T-helper 2 cell treated with Interferon-gamma antibody and Interleukin-4, amounts not matched to agents 5 μg/mL and 100 μg/mL, for 36 hours (primary cell): ENCODE measurements around the gene OSBPL10.

ENCODE experiments used
- DNase-seq: peaks from one replicate; pipeline ENCODE4 v3.0.0; 2021; ENCODE audit warnings: low spot score
- H3K27ac Mint-ChIP-seq: one replicate; pipeline ENCODE4 v1.8.0; 2021; ENCODE audit warnings: mild to moderate bottlenecking, mixed read lengths
- H3K27me3 Mint-ChIP-seq: one replicate; pipeline ENCODE4 v1.8.0; 2021; ENCODE audit warnings: low read depth, mixed read lengths
- H3K36me3 Mint-ChIP-seq: one replicate; pipeline ENCODE4 v1.8.0; 2021; ENCODE audit warnings: low read depth, mixed read lengths
- H3K4me1 Mint-ChIP-seq: one replicate; pipeline ENCODE4 v1.8.0; 2021; ENCODE audit warnings: low read depth, mixed read lengths
- H3K4me3 Mint-ChIP-seq: one replicate; pipeline ENCODE4 v1.8.0; 2022; ENCODE audit warnings: mild to moderate bottlenecking, moderate library complexity, mixed read lengths
- H3K9me3 Mint-ChIP-seq: one replicate; pipeline ENCODE4 v1.8.0; 2021; ENCODE audit warnings: mixed read lengths

The OSBPL10 gene

GRCh38 chr3:31819441-31819840, 161.6 kb downstream of the OSBPL10 start:
- Mint-ChIP-seq H3K4me3 (no peak overlapping the region), H3K9me3 (no peaks in the 10 kb centered on the region), H3K36me3 (no peaks in the 10 kb centered on the region), H3K27me3 (no peaks in the 10 kb centered on the region), H3K27ac (no peak overlapping the region), H3K4me1 (no peaks in the 10 kb centered on the region)
- DNase-seq: no peak

- no peak for DNase-seq
- H3K9me3 Mint-ChIP-seq: no peaks in the 10 kb centered on the region
- H3K36me3 Mint-ChIP-seq: no peaks in the 10 kb centered on the region
- no peak overlapping the region for H3K27ac Mint-ChIP-seq
- no peaks in the 10 kb centered on the region for H3K27me3 Mint-ChIP-seq
- no peaks in the 10 kb centered on the region for H3K4me1 Mint-ChIP-seq
- H3K4me3 Mint-ChIP-seq: no peak overlapping the region
These were observed 163.6 kb downstream of the OSBPL10 start for GRCh38 chr3:31817411-31817966.

- Mint-ChIP-seq H3K36me3 (no peaks in the 10 kb centered on the region), H3K27me3 (no peaks in the 10 kb centered on the region), H3K4me3 (no peak overlapping the region), H3K9me3 (no peaks in the 10 kb centered on the region), H3K27ac (no peak overlapping the region), H3K4me1 (no peaks in the 10 kb centered on the region)
- no peak for DNase-seq
These were observed 165.2 kb downstream of the OSBPL10 start for GRCh38 chr3:31815631-31816440.

GRCh38 chr3:31815006-31815405, 166.1 kb downstream of the OSBPL10 start:
- Mint-ChIP-seq H3K27ac (no peak overlapping the region), H3K4me3 (no peak overlapping the region), H3K4me1 (no peaks in the 10 kb centered on the region)

GRCh38 chr3:31813686-31814085, 167.4 kb downstream of the OSBPL10 start:
- H3K9me3 Mint-ChIP-seq: no peaks in the 10 kb centered on the region
- H3K27ac Mint-ChIP-seq: no peak overlapping the region
- DNase-seq: no peak
- H3K27me3 Mint-ChIP-seq: no peaks in the 10 kb centered on the region
- H3K4me3 Mint-ChIP-seq: no peak overlapping the region
- H3K36me3 Mint-ChIP-seq: no peaks in the 10 kb centered on the region
- H3K4me1 Mint-ChIP-seq: no peaks in the 10 kb centered on the region

More at GRCh38 chr3:31815006-31815405, 166.1 kb downstream of the OSBPL10 start:
- Mint-ChIP-seq H3K27me3 (no peaks in the 10 kb centered on the region), H3K9me3 (no peaks in the 10 kb centered on the region), H3K36me3 (no peaks in the 10 kb centered on the region)
- no peak for DNase-seq

GRCh38 chr3:31813197-31813596, 167.9 kb downstream of the OSBPL10 start:
- no peaks in the 10 kb centered on the region for H3K27me3 Mint-ChIP-seq
- no peaks in the 10 kb centered on the region for H3K4me1 Mint-ChIP-seq
- H3K9me3 Mint-ChIP-seq: no peaks in the 10 kb centered on the region
- H3K4me3 Mint-ChIP-seq: no peak overlapping the region
- no peak for DNase-seq
- H3K27ac Mint-ChIP-seq: no peak overlapping the region
- H3K36me3 Mint-ChIP-seq: no peaks in the 10 kb centered on the region

- H3K27me3 Mint-ChIP-seq: peaks cover 2% of the 10 kb centered on the region
- no peaks in the 10 kb centered on the region for H3K9me3 Mint-ChIP-seq
- H3K4me1 Mint-ChIP-seq: no peaks in the 10 kb centered on the region
- H3K36me3 Mint-ChIP-seq: no peaks in the 10 kb centered on the region
- no peak overlapping the region for H3K27ac Mint-ChIP-seq
- no peak for DNase-seq
- H3K4me3 Mint-ChIP-seq: no peak overlapping the region
These were observed 170.1 kb downstream of the OSBPL10 start for GRCh38 chr3:31810991-31811433.

GRCh38 chr3:31808143-31808720, 172.8 kb downstream of the OSBPL10 start:
- no peak for DNase-seq
- H3K9me3 Mint-ChIP-seq: no peaks in the 10 kb centered on the region
- peaks cover 2% of the 10 kb centered on the region for H3K27me3 Mint-ChIP-seq
- H3K4me1 Mint-ChIP-seq: no peaks in the 10 kb centered on the region
- H3K27ac Mint-ChIP-seq: no peak overlapping the region
- H3K36me3 Mint-ChIP-seq: no peaks in the 10 kb centered on the region
- no peak overlapping the region for H3K4me3 Mint-ChIP-seq

GRCh38 chr3:31804251-31805051, 176.6 kb downstream of the OSBPL10 start:
- no peak overlapping the region for H3K4me3 Mint-ChIP-seq
- H3K27me3 Mint-ChIP-seq: peaks cover 2% of the 10 kb centered on the region
- H3K4me1 Mint-ChIP-seq: no peaks in the 10 kb centered on the region
- no peaks in the 10 kb centered on the region for H3K9me3 Mint-ChIP-seq
- H3K36me3 Mint-ChIP-seq: no peaks in the 10 kb centered on the region
- no peak for DNase-seq
- H3K27ac Mint-ChIP-seq: no peak overlapping the region

GRCh38 chr3:31802981-31803740, 177.9 kb downstream of the OSBPL10 start:
- H3K4me1 Mint-ChIP-seq: no peaks in the 10 kb centered on the region
- H3K36me3 Mint-ChIP-seq: no peaks in the 10 kb centered on the region
- H3K9me3 Mint-ChIP-seq: no peaks in the 10 kb centered on the region
- DNase-seq: no peak
- no peak overlapping the region for H3K27ac Mint-ChIP-seq
- peaks cover 2% of the 10 kb centered on the region for H3K27me3 Mint-ChIP-seq
- H3K4me3 Mint-ChIP-seq: no peak overlapping the region

GRCh38 chr3:31800436-31800835, 180.6 kb downstream of the OSBPL10 start:
- no peaks in the 10 kb centered on the region for H3K36me3 Mint-ChIP-seq
- H3K4me3 Mint-ChIP-seq: no peak overlapping the region
- H3K27me3 Mint-ChIP-seq: no peaks in the 10 kb centered on the region
- no peaks in the 10 kb centered on the region for H3K9me3 Mint-ChIP-seq
- DNase-seq: no peak
- H3K4me1 Mint-ChIP-seq: no peaks in the 10 kb centered on the region
- no peak overlapping the region for H3K27ac Mint-ChIP-seq

GRCh38 chr3:31798840-31799239, 182.2 kb downstream of the OSBPL10 start:
- H3K4me3 Mint-ChIP-seq: no peak overlapping the region
- H3K27ac Mint-ChIP-seq: no peak overlapping the region
- H3K36me3 Mint-ChIP-seq: peaks cover 2% of the 10 kb centered on the region
- no peaks in the 10 kb centered on the region for H3K27me3 Mint-ChIP-seq
- DNase-seq: no peak
- no peaks in the 10 kb centered on the region for H3K4me1 Mint-ChIP-seq
- H3K9me3 Mint-ChIP-seq: no peaks in the 10 kb centered on the region

- Mint-ChIP-seq H3K4me3 (no peak overlapping the region), H3K36me3 (peaks cover 2% of the 10 kb centered on the region), H3K27ac (no peak overlapping the region), H3K27me3 (no peaks in the 10 kb centered on the region), H3K4me1 (no peaks in the 10 kb centered on the region), H3K9me3 (no peaks in the 10 kb centered on the region)
- no peak for DNase-seq
These were observed 187.2 kb downstream of the OSBPL10 start for GRCh38 chr3:31793821-31794220.
